ACHN (cell line): Measurements from ENCODE around the gene ECPAS.
"Not testable (repeated sequence)": the region's sequence is repeated elsewhere in the genome, so short reads cannot be mapped to it uniquely, and the experiment has no call there.

Experiments used
- DNase-seq: peaks from one replicate; pipeline ENCODE4 v3.0.0-alpha.2; 2015
- in situ Hi-C: cut with HindIII; loops from 2 replicates; pipeline ENCODE4 v1.10.0; 2017; ENCODE audit warnings: low sequenced_read_pairs, low pct_ligation_motif_present, low pct_unique_long_range_greater_than_20kb

Gene ECPAS

GRCh38 chr9:111375062-111375461 lies 109.1 kb downstream of the ECPAS start:
- no peak for DNase-seq
- in situ Hi-C loops, result no loop called here

DNA sequence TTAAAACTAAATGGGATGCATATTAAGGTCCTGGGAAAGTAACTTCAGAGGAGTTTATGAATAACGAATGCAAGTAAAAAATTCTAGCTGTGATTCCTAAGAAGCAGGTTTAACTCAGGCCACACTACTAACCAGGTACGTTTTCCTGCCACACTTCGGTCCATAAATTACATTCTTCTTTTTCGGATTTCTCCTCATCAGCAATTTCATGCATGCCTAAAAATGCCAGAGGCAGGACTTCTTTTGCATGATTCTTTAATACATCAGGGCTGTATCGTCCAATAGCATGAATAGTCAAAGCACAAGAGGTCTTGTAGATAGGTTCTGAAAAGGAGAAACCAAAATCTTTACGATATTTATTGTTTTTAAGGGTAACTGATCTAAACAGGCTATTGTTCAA lies 111.9 kb downstream of the ECPAS start:
- in situ Hi-C loops, result no loop called here
- no peak for DNase-seq

- in situ Hi-C loops, result no loop called here
Observed at GRCh38 chr9:111366978-111367377, 117.2 kb downstream of the ECPAS start.

DNA sequence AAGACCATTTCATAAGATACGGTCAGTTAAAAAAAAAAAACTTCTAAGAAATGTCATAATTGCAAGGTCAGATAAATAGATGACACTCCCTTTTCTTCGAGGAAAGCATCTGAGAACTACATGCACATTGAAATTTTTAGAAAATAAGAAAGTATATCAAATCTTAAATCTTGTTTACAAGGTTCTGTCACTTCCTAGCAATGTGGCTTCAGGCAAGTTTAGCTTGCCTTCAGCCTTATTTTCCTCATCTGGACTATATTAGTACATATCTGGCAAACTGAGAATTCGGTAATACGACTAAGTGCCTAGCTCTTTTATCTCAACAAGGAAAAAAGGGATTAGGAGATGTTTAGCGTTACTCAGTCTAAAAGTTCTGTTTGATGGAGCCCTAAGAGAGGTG lies 121.7 kb downstream of the ECPAS start:
- no peak for DNase-seq

More at GRCh38 chr9:111366978-111367377, 117.2 kb downstream of the ECPAS start:
- DNase-seq, result no peak

GRCh38 chr9:111360881-111361280 lies 123.3 kb downstream of the ECPAS start:
- in situ Hi-C loops, result no loop called here

More for the DNA sequence above, 121.7 kb downstream of the ECPAS start:
- in situ Hi-C loops, result no loop called here

GRCh38 chr9:111356481-111357244 lies 127.5 kb downstream of the ECPAS start:
- peak; percentile 79 for DNase-seq
- in situ Hi-C loops, result no loop called here

More at GRCh38 chr9:111360881-111361280, 123.3 kb downstream of the ECPAS start:
- no peak for DNase-seq

DNA sequence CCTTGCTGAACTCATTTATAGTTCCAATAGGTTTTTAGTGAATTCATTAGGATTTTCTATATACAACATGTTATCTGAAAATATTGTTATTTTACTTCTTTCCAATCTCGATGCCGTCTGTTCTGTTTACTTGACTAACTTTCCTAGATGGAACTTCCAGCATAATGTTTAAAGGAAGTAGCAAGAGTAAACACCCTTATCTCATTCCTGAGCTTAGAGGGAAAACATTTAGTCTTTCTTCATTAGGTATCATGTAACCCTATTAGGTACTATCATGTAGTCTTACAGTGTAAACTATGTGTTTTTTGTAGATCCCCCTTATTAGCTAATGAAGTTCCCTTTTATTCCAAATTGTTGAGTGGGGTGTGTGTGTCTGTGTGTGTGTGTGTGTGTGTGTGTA lies 131.6 kb downstream of the ECPAS start:
- DNase-seq, result no peak
- in situ Hi-C loops, result no loop called here

- DNase-seq, result no peak
- in situ Hi-C loops, result no loop called here
Observed at GRCh38 chr9:111350556-111350955, 133.6 kb downstream of the ECPAS start.

GRCh38 chr9:111349766-111350165 lies 134.4 kb downstream of the ECPAS start:
- DNase-seq, result no peak
- in situ Hi-C loops, result no loop called here

- peak; percentile 61 for DNase-seq
- in situ Hi-C loops, result no loop called here
Observed at GRCh38 chr9:111348821-111349271, 135.3 kb downstream of the ECPAS start.

GRCh38 chr9:111334318-111334863 lies 149.8 kb downstream of the ECPAS start:
- in situ Hi-C loops, DNase-seq: not testable (repeated sequence)

GRCh38 chr9:111330124-111330523 lies 154.1 kb downstream of the ECPAS start, which contains the start of gene OR2K2:
TSS of gene OR2K2 (minus strand) at chr9:111330224. CDS start at chr9:111328433, 1,791 bp downstream.
- in situ Hi-C loops, result no loop called here

DNA sequence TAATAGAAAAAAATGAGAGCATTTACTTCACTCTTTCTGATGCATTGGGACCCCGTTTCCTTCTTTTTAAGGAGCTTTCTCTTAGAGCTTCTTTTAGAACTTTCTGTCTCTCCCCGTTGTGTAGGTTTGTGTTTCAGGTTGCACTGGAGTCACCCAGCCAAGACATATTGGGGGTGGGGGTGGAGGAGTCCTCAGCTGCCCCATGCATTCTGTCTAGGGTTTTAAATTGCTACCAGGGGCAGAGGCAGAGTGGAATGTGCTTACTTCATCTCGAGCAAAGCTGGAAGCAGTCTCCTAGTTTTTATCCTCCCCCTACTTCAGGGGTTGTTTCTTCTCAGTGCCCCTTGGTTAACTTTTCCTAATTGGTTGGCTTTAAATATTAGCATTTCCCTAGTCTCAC lies 163.6 kb downstream of the ECPAS start:
- in situ Hi-C loops, result loop anchor here (25.0 kb wide), 1 partner anchor 683 kb away; no protein-coding TSS in a partner anchor

More at GRCh38 chr9:111330124-111330523, 154.1 kb downstream of the ECPAS start, which contains the start of gene OR2K2:
- DNase-seq, result no peak

DNA sequence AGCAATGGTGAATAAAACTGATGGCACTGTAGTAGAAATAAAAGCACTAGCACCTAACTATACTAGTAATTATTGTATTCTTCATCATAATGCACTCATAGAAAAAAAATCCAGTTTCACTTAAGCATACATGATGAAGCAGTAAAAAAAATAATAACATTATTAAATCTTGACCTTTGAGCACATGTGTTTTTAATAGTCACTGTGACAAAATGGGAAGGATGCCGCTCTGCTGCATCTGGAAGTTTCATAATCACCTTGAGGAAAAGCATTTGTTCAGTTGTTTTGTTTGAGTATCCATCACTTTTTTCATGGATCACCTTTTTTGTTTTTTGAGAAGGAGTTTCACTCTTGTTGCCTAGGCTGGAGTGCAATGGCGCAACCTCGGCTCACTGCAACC lies 167.4 kb downstream of the ECPAS start:
- in situ Hi-C loops, result loop anchor here (25.0 kb wide), 1 partner anchor 679 kb away; no protein-coding TSS in a partner anchor
- DNase-seq, result no peak

More for the DNA sequence above, 163.6 kb downstream of the ECPAS start:
- DNase-seq, result no peak
